ENCODE measurements around the gene LY6G6D. TPM values are rescaled to one million over a fixed set of nuclear protein-coding genes. Genes with fewer than 3 reads are reported as not detected.

LY6G6D gene
- total and polyA plus RNA-seq, 11 donors: 0.75 TPM; not detected in 10

GRCh38 chr6:31690231-31691077 is 24.7 kb upstream of the LY6G6D start:
- intact Hi-C loops (cut with DNase I): no loop called here
- TF ChIP-seq CTCF (IDR thresholded peaks at IDR 0.05) (no peak), POLR2A (IDR thresholded peaks at IDR 0.05) (no peak)
- no peaks in the 10 kb centered on the region for H3K9me3 ChIP-seq
- ATAC-seq (peak in 2 of 4 donors; percentile 15 to 45), DNase-seq (peak in 1 of 5 donors; percentile 22)
- no peaks in the 10 kb centered on the region for H3K27me3 ChIP-seq
- peaks cover 0 to 5% (median 0%) of the 10 kb centered on the region in 12 donors for H3K4me1 ChIP-seq
- H3K36me3 ChIP-seq: peaks cover 0 to 100% (median 99%) of the 10 kb centered on the region in 9 donors
- no peak overlapping the region for H3K4me3 ChIP-seq
- no peak overlapping the region for H3K27ac ChIP-seq
- WGBS, 4 donors: 47 to 72% (median 57%) methylated on average over 9 to 10 of the region's 10 CpGs

GRCh38 chr6:31691078-31691463 is 24.1 kb upstream of the LY6G6D start:
- Histone ChIP-seq H3K4me3 (no peak overlapping the region), H3K27me3 (no peaks in the 10 kb centered on the region), H3K4me1 (peaks cover 0 to 5% (median 0%) of the 10 kb centered on the region in 12 donors), H3K27ac (no peak overlapping the region), H3K36me3 (peaks cover 0 to 100% (median 100%) of the 10 kb centered on the region in 9 donors), H3K9me3 (no peaks in the 10 kb centered on the region)
- 89 to 94% (median 90%) methylated on average over 6 of the region's 6 CpGs for WGBS, 4 donors
- intact Hi-C loops (cut with DNase I): no loop called here
- no peak for DNase-seq
- TF ChIP-seq CTCF (IDR thresholded peaks at IDR 0.05) (no peak), POLR2A (IDR thresholded peaks at IDR 0.05) (no peak)
- no peak for ATAC-seq

- TF ChIP-seq POLR2A (IDR thresholded peaks at IDR 0.05): no peak
- TF ChIP-seq CTCF (IDR thresholded peaks at IDR 0.05): no peak
- intact Hi-C loops (cut with DNase I): no loop called here
Observed at GRCh38 chr6:31691564-31692108, 23.5 kb upstream of the LY6G6D start.

GRCh38 chr6:31692353-31692752 is 22.8 kb upstream of the LY6G6D start:
- no peaks in the 10 kb centered on the region for H3K27me3 ChIP-seq
- WGBS, 4 donors: 77 to 82% (median 79%) methylated on average over 4 of the region's 4 CpGs
- no peaks in the 10 kb centered on the region for H3K9me3 ChIP-seq
- peak in 1 of 5 donors; percentile 12 for DNase-seq
- peaks cover 0 to 5% (median 0%) of the 10 kb centered on the region in 12 donors for H3K4me1 ChIP-seq
- intact Hi-C loops (cut with DNase I): no loop called here
- H3K36me3 ChIP-seq: peaks cover 0 to 100% (median 99%) of the 10 kb centered on the region in 9 donors
- TF ChIP-seq CTCF (IDR thresholded peaks at IDR 0.05) (no peak), POLR2A (IDR thresholded peaks at IDR 0.05) (no peak)
- H3K4me3 ChIP-seq: no peak overlapping the region
- no peak overlapping the region for H3K27ac ChIP-seq
- no peak for ATAC-seq

More at GRCh38 chr6:31691564-31692108, 23.5 kb upstream of the LY6G6D start:
- ATAC-seq: no peak
- H3K27me3 ChIP-seq: no peaks in the 10 kb centered on the region
- H3K36me3 ChIP-seq: peaks cover 0 to 100% (median 100%) of the 10 kb centered on the region in 9 donors
- peaks cover 0 to 5% (median 0%) of the 10 kb centered on the region in 12 donors for H3K4me1 ChIP-seq
- H3K9me3 ChIP-seq: no peaks in the 10 kb centered on the region
- 92 to 96% (median 95%) methylated on average over 6 to 12 of the region's 12 CpGs for WGBS, 4 donors
- H3K4me3 ChIP-seq: no peak overlapping the region
- DNase-seq: peak in 1 of 5 donors; percentile 30
- no peak overlapping the region for H3K27ac ChIP-seq
